ENCODE measurements around the gene CCT6B.

DNA sequence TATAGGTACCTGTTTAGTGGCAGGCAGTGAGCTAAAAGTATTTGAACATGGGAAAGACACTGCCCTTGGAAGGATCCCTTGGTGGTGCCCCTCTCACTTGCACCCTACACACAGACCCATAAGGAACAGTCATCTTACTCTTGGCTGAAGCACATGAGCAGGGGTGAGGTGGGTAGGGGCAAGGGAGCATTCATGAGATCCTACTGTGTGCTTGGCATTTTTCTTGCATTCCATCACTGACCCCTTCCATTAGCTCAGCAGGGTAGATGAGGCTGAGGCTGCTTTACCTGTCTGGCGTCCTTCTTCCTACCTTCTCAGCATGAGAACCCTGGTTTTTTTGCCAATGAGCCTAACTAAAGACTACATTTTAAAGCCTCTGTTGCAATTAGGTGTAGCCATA is 48.3 kb downstream of the CCT6B start:
- TF ChIP-seq, protein P1, sequence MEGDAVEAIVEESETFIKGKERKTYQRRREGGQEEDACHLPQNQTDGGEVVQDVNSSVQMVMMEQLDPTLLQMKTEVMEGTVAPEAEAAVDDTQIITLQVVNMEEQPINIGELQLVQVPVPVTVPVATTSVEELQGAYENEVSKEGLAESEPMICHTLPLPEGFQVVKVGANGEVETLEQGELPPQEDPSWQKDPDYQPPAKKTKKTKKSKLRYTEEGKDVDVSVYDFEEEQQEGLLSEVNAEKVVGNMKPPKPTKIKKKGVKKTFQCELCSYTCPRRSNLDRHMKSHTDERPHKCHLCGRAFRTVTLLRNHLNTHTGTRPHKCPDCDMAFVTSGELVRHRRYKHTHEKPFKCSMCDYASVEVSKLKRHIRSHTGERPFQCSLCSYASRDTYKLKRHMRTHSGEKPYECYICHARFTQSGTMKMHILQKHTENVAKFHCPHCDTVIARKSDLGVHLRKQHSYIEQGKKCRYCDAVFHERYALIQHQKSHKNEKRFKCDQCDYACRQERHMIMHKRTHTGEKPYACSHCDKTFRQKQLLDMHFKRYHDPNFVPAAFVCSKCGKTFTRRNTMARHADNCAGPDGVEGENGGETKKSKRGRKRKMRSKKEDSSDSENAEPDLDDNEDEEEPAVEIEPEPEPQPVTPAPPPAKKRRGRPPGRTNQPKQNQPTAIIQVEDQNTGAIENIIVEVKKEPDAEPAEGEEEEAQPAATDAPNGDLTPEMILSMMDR (conservative IDR thresholded peaks at IDR 0.05): no peak
- TF ChIP-seq ZFX (IDR thresholded peaks at IDR 0.05): no peak
